SK-N-SH treated with all-trans-retinoic acid at 6 μM for 48 hours (cell line): ENCODE measurements around the gene FAM153A.
"Not testable (repeated sequence)": the region's sequence is repeated elsewhere in the genome, so short reads cannot be mapped to it uniquely, and the experiment has no call there.

Experiments used
- GLIS3 ChIP-seq: fragments of 250-450 bp; sonication (Bioruptor Pico); IDR thresholded peaks from 2 replicates; pipeline ENCODE4 v1.5.0; 2020; ENCODE audit warnings: mild to moderate bottlenecking, moderate library complexity
- PATZ1 ChIP-seq: fragments of 250-450 bp; sonication (Bioruptor Pico); IDR thresholded peaks from 2 replicates; pipeline ENCODE4 v1.8.0; 2020; ENCODE audit warnings: mild to moderate bottlenecking, moderate library complexity, borderline replicate concordance
- PPARA ChIP-seq: fragments of 250-450 bp; sonication (Bioruptor Pico); IDR thresholded peaks from 2 replicates; pipeline ENCODE4 v1.5.0; 2020; ENCODE audit warnings: mild to moderate bottlenecking, borderline replicate concordance
- TCF4 ChIP-seq: fragments of 250-450 bp; sonication (Bioruptor Pico); IDR thresholded peaks from 2 replicates; pipeline ENCODE4 v1.8.0; 2021; ENCODE audit warnings: mild to moderate bottlenecking, moderate library complexity, borderline replicate concordance
- TSHZ2 ChIP-seq: fragments of 250-450 bp; sonication (Bioruptor Pico); IDR thresholded peaks from 2 replicates; pipeline ENCODE4 v1.5.0; 2020; ENCODE audit warnings: mild to moderate bottlenecking, moderate library complexity

GRCh38 chr5:177694518-177694835 lies 88.2 kb downstream of the FAM153A start:
- not testable (repeated sequence) for TF ChIP-seq TCF4 (CRISPR knock-in tag); GLIS3 (CRISPR knock-in tag); TSHZ2; PPARA (CRISPR knock-in tag); PATZ1 (CRISPR knock-in tag)
